Uterus (tissue), 2 donors: ENCODE data around the gene LASP1.

ENCODE experiments used
- POLR2A ChIP-seq, 2 donors: fragments of 450-650 bp; IDR thresholded peaks; one replicate each; pipeline ENCODE4 v1.6.1; 2016; ENCODE audit warnings: antibody characterized with exemption in 2 of 2, mild to moderate bottlenecking in 1 of 2, moderate library complexity in 1 of 2
- TF ChIP-seq, protein P1 (sequence below), 4 experiments: fragments of 200-600 bp in 2 of 4; fragments of 450-650 bp in 2 of 4; sonication (generic) in 2 of 4; IDR thresholded peaks; one replicate each; pipeline ENCODE4 v1.5.1; 2016 to 2019; ENCODE audit warnings: antibody characterized with exemption in 4 of 4, mild to moderate bottlenecking in 2 of 4, moderate library complexity in 1 of 4

DNA sequence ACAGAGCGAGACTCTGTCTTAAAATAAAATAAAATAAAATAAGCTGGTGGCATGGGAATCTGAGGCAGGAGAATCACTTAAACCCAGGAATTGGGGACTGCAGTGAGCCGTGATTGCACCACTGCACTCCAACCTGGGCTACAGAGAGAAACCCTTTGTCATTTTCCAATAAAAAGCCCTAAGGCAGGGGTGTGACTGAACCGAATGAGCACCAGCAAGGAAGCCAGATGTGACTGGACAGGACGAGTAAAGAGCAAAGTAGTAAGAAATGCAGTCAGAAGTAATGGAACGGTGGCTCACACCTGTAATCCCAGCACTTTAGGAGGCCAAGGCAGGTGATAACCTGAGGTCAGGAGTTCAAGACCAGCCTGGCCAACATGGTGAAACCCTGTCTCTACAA is 12.6 kb upstream of the LASP1 start:
- TF ChIP-seq, protein P1, sequence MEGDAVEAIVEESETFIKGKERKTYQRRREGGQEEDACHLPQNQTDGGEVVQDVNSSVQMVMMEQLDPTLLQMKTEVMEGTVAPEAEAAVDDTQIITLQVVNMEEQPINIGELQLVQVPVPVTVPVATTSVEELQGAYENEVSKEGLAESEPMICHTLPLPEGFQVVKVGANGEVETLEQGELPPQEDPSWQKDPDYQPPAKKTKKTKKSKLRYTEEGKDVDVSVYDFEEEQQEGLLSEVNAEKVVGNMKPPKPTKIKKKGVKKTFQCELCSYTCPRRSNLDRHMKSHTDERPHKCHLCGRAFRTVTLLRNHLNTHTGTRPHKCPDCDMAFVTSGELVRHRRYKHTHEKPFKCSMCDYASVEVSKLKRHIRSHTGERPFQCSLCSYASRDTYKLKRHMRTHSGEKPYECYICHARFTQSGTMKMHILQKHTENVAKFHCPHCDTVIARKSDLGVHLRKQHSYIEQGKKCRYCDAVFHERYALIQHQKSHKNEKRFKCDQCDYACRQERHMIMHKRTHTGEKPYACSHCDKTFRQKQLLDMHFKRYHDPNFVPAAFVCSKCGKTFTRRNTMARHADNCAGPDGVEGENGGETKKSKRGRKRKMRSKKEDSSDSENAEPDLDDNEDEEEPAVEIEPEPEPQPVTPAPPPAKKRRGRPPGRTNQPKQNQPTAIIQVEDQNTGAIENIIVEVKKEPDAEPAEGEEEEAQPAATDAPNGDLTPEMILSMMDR (IDR thresholded peaks at IDR 0.05), result no peak
- TF ChIP-seq POLR2A (IDR thresholded peaks at IDR 0.05), result no peak
